ENCODE results near the gene IMMT.

The IMMT gene

GRCh38 chr2:86102157-86102556, 93.1 kb downstream of the IMMT start:
- peaks cover 54% of the 10 kb centered on the region for H3K36me3 ChIP-seq (ENCODE audit: low read depth)
- ATAC-seq (ENCODE audit: low read depth) (no peak), DNase-seq (ENCODE audit: low spot score) (no peak)
- H3K27ac ChIP-seq (ENCODE audit: poor library complexity, severe bottlenecking) = no peak overlapping the region
- H3K4me1 ChIP-seq (ENCODE audit: insufficient read depth, poor library complexity, severe bottlenecking) = peaks cover 2% of the 10 kb centered on the region
- H3K27me3 ChIP-seq (ENCODE audit: insufficient read depth, poor library complexity, severe bottlenecking) = no peaks in the 10 kb centered on the region
- TF ChIP-seq CTCF (IDR thresholded peaks at IDR 0.05; ENCODE audit: poor library complexity, severe bottlenecking) = no peak
- H3K9me3 ChIP-seq (ENCODE audit: severe bottlenecking) = no peaks in the 10 kb centered on the region
- H3K4me3 ChIP-seq (ENCODE audit: severe bottlenecking) = no peak overlapping the region

GRCh38 chr2:86097913-86098312, 97.3 kb downstream of the IMMT start:
- ATAC-seq (ENCODE audit: low read depth) = no peak

GRCh38 chr2:86097114-86097896, 98.0 kb downstream of the IMMT start:
- Histone ChIP-seq H3K27ac (ENCODE audit: poor library complexity, severe bottlenecking) (no peak overlapping the region), H3K4me3 (ENCODE audit: severe bottlenecking) (no peak overlapping the region), H3K36me3 (ENCODE audit: low read depth) (peaks cover 88% of the 10 kb centered on the region), H3K27me3 (ENCODE audit: insufficient read depth, poor library complexity, severe bottlenecking) (no peaks in the 10 kb centered on the region), H3K4me1 (ENCODE audit: insufficient read depth, poor library complexity, severe bottlenecking) (no peaks in the 10 kb centered on the region), H3K9me3 (ENCODE audit: severe bottlenecking) (no peaks in the 10 kb centered on the region)
- ATAC-seq (ENCODE audit: low read depth) (no peak), DNase-seq (ENCODE audit: low spot score) (no peak)
- TF ChIP-seq CTCF (IDR thresholded peaks at IDR 0.05; ENCODE audit: poor library complexity, severe bottlenecking) = no peak

More at GRCh38 chr2:86097913-86098312, 97.3 kb downstream of the IMMT start:
- H3K9me3 ChIP-seq (ENCODE audit: severe bottlenecking) = no peaks in the 10 kb centered on the region
- TF ChIP-seq CTCF (IDR thresholded peaks at IDR 0.05; ENCODE audit: poor library complexity, severe bottlenecking) = no peak
- H3K4me3 ChIP-seq (ENCODE audit: severe bottlenecking) = no peak overlapping the region
- H3K4me1 ChIP-seq (ENCODE audit: insufficient read depth, poor library complexity, severe bottlenecking) = no peaks in the 10 kb centered on the region
- no peaks in the 10 kb centered on the region for H3K27me3 ChIP-seq (ENCODE audit: insufficient read depth, poor library complexity, severe bottlenecking)
- H3K36me3 ChIP-seq (ENCODE audit: low read depth) = peaks cover 88% of the 10 kb centered on the region
- H3K27ac ChIP-seq (ENCODE audit: poor library complexity, severe bottlenecking) = no peak overlapping the region
- no peak for DNase-seq (ENCODE audit: low spot score)

- no peak overlapping the region for H3K4me3 ChIP-seq (ENCODE audit: severe bottlenecking)
- ATAC-seq (ENCODE audit: low read depth) (no peak), DNase-seq (ENCODE audit: low spot score) (no peak)
- no peaks in the 10 kb centered on the region for H3K27me3 ChIP-seq (ENCODE audit: insufficient read depth, poor library complexity, severe bottlenecking)
- H3K9me3 ChIP-seq (ENCODE audit: severe bottlenecking) = no peaks in the 10 kb centered on the region
- no peak for TF ChIP-seq CTCF (IDR thresholded peaks at IDR 0.05; ENCODE audit: poor library complexity, severe bottlenecking)
- no peaks in the 10 kb centered on the region for H3K4me1 ChIP-seq (ENCODE audit: insufficient read depth, poor library complexity, severe bottlenecking)
- H3K27ac ChIP-seq (ENCODE audit: poor library complexity, severe bottlenecking) = no peak overlapping the region
- H3K36me3 ChIP-seq (ENCODE audit: low read depth) = peaks cover 82% of the 10 kb centered on the region
Measured at GRCh38 chr2:86094229-86094628, 101.0 kb downstream of the IMMT start.

Data from RWPE2 (cell line).